Skin epidermis (tissue), 12 donors: ENCODE results near the gene TLX1.
"Not testable (repeated sequence)": the region's sequence is repeated elsewhere in the genome, so short reads cannot be mapped to it uniquely, and the experiment has no call there.

Experiments
- H3K27ac ChIP-seq, 21 experiments: fragments of 200-600 bp; sonication (generic) in 11 of 21; one replicate each; pipeline ENCODE4 v1.5.0; 2020; ENCODE audit warnings: mild to moderate bottlenecking in 3 of 21, inconsistent platforms in 2 of 21, moderate library complexity in 2 of 21
- H3K4me3 ChIP-seq, 7 experiments: fragments of 200-600 bp; sonication (generic) in 2 of 7; one replicate each; pipeline ENCODE4 v1.5.0; 2020; ENCODE audit warnings: inconsistent platforms in 2 of 7, mild to moderate bottlenecking in 2 of 7, moderate library complexity in 1 of 7

The TLX1 gene

DNA sequence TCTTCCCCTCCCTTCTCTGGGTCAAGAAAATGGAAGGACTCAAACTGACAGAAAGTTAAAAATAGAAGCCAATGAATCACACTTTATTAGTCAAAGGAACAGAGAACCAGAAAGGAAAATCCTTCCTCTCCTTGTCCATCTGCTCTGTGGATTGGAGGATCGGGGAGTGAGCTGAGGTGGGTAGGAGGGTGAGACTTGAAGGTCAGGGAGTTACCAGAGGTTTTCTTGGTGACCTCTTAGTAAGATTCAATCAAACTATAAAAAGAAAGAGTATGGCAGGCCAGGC, 12.2 kb downstream of the TLX1 start:
- Histone ChIP-seq H3K4me3 (no peak overlapping the region), H3K27ac (no peak overlapping the region)

DNA sequence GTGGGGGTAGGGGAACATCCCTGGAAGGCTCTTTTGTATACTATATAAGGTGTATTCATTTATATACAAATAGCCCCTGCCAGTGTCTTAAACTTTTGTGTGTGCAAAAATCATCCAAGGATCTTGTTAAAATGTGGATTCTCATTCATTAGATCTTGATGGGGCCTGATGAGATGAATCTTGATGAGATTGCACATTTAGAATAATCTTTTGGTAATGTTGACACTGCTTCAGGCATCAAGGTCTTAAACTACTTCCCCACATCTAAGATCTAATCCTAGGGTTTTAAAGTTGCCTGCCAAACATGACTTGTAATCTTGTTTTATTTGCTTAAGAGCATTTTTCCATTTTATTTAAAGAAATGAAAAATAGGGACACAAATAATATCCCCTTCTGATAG, 13.0 kb downstream of the TLX1 start:
- Histone ChIP-seq H3K4me3 (no peak overlapping the region), H3K27ac (no peak overlapping the region)

DNA sequence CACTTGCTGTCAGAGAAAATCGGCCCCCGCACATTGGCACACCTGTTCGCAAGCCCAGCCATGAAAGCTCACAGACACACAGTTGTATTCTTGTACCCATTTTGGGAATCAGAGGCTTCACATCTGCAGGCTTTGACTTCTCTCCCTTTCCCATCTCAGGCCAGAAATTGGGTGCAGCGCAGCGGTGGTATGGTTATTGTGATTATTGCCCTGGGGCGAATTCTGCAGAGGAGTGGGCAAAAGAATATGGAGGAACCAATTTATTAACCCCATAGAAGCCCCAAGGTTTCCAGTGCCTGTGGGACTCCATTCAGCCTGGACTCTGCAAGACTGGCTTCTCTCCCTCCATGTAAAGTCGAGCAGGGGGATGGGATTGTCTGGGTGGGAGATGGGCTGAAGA, 14.0 kb downstream of the TLX1 start:
- Histone ChIP-seq H3K4me3 (no peak overlapping the region), H3K27ac (no peak overlapping the region)

DNA sequence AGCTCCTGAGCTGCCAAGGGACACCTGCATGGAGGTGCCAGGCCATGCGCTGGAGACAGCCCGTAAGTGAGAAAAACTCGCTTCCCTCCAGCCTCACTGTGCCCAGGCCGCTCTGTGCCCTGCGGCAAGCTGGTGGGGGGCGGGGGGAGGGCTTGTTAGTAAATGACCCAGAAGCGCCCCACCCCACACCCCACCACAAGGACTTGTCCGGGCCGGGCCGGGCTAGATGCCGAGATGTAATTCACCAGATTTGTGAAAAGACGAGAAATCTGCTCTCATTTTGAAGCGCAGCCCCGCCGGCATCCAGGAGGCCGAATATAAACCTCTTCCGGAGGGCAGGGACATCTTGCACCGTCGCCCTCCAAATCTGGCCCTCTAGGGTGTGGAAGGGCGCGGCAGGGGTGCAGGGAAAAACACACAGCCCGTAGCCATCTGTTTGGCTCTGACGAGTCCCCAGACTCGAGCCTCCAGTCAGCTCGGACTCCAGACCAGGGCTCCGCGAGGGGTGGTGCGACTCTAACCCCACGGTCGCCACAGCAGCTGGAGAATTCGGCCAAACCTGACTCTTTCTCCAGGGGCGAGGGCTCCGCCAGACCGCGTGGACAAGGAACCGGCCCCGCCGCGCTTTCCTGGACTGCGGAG, 14.8 kb downstream of the TLX1 start:
- Histone ChIP-seq H3K4me3 (no peak overlapping the region), H3K27ac (no peak overlapping the region)

DNA sequence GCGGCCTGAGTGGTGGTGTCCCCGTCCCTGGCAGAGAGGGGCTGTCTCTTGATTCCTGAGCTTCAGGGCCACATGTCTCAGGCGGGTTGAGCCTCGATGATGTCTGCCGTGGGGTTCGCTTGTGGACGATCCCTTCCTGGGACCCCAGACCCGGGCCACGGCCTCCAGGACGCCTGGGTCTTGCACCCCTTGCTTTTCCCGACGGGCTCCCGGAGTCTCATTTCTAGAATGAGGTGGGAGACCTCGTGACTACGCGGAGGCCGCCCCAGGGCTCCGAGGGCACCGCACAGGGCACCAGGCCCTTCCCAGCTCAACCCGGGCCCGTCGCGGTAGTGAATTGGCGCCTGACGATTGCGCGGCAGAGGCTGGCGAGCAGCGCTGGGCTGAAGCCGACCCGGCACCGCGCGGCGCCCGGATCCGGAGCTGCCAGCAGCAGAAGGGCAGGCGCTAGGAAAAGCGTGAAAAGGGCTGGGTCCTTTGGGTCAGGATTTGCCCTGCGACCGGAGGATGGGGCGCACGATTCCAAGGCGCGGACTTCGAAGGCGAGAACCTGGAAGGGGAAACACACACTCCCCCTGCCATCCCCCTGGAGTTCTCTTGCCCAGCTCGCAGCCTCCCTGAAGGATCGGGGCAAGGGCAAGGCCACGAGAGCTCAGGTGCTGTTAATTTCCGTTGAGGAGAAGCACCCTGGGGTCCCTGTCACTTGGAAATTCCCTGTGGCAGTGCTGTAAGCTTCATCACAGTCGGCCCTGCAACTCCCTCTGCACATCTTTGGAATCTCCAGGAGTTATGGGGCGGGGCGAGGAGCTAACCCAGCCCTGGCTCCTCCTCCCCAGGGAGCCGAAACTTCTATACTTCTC, 15.5 kb downstream of the TLX1 start:
- Histone ChIP-seq H3K27ac (no peak overlapping the region), H3K4me3 (no peak overlapping the region)

DNA sequence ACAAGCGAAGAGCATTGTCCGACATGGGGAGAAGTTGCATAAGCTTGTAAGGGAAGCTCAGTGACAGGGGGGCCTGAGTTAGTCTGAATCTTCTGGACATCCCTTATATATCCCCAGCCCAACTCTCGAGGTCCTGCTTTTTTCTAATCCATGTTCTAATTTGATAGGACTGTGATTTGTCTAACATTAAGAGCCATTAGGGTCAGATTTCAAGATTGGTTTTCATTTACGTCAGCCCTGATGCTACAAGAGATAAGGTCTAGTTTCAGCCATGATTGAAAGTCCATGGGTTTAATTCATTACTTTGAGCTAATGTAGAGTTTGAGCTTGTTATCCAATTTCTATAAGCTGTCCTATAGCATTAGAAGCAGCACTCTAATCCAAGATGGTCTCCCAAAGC, 20.3 kb downstream of the TLX1 start:
- Histone ChIP-seq H3K27ac (no peak overlapping the region), H3K4me3 (no peak overlapping the region)

DNA sequence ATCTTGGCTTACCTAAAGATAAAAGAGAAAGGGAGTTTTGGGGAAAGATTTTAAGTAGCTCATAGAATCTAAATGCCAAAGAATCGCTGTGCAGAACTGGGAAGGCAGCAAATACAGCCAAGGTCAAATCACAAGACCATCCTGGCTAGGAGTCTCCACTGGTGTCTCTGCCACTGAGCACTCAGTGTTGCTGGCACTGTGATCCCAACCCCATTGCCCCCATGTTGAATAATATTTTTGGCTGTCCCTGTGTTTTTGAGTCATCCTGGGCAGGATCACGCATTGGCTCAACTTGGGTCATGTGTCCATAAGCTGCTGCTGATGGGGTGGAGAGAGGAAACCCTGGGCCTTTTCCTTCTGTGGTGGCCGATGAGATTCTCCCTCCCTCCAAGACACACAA, 21.2 kb downstream of the TLX1 start:
- H3K27ac ChIP-seq, result no peak overlapping the region
- H3K4me3 ChIP-seq, result no peak overlapping the region

DNA sequence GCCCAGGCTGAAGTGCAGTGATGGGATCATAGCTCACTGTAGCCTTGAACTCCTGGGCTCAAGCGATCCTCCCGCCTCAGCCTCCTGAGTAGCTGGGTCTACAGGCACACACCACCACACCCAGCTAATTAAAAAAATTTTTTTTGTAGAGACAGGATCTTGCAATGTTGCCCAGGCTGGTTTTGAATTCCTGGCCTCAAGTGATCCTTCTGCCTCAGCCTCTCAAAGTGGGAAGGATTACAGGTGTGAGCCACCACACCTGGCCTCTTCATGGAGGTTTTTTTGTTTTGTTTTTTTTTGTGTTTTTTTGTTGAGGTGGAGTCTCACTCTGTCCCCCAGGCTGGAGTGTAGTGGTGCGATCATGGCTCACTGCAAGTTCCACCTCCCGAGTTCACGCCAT, 23.4 kb downstream of the TLX1 start:
- not testable (repeated sequence) for H3K4me3 ChIP-seq, H3K27ac ChIP-seq

DNA sequence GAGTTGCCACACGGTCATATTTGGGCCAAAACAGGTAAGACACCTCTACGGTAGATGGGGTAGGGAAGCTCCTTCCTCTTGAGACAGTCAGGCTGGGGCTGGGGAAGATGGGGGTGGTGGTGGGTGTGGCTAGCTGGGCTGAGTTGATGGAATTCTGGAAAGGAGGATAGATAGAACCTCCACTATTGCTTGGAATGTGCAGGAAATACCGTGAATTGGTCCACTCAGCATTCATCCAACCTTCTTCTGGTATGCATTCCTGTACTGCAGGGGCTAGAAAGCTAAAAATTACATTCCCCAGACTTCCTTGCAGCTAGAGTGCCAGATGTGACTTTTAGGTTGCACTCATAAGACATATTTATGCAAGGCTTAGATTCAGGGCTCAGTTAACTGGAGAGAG, 24.8 kb downstream of the TLX1 start:
- Histone ChIP-seq H3K27ac (no peak overlapping the region), H3K4me3 (no peak overlapping the region)

DNA sequence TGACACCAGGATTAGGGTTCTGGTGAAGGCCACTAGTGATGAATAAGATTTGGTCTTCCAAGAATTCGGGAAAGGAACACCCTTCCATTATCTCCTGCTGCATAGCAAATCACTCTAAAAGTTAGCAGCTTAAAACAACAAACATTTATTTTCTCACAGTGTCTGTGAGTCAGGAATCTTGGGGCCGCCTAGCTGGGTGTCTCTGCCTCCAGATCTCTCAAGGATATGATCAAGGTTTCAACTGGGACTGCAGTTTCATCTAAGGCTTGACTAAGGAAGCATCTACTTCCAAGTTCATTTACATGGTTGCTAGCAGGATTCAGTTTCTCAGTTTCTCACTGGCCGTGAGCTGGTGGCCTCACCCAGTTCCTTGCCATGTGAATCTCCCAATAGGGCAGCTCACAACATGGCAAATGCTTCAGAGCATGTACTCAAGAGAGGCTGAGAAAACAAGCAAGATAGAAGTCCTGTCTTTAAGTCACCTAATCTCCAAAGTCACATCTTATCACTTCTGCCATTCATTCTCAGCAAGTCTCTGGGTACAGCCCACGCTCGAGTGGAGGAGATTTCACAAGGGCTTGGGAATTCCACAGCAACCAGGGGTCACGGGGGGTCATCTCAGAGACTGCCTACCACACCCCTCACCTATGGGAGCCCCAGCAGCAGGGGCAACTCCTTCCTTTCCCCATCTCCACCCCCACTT, 26.8 kb downstream of the TLX1 start:
- Histone ChIP-seq H3K4me3 (no peak overlapping the region), H3K27ac (no peak overlapping the region)

DNA sequence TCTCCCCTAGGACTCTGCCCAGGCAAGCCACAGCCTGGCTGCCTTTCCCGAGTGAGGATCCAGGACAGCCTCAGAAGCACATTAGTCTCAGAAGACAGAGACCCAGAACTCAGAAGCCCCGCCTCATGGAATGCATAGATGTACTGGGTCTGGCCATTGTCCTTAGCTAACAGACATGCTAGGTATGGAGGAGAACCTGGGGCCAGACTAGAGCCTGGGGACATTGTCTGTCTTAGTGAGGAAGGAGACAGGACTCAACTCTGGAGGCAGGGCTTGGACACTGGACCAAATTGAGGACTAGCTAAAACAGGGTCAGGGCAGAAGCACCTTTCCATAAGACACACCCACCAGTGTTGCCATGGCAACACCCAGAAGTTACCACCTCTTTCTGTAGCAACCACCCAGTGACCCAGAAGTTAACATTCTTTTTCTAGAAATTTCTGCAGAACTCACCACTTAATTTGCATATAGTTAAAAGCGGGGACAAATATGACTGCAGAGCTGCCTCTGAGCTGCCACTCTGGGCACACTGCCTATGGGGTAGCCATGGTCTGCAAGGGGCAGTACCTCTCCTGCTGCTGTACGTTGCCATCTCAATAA, 27.5 kb downstream of the TLX1 start:
- no peak overlapping the region for H3K4me3 ChIP-seq

DNA sequence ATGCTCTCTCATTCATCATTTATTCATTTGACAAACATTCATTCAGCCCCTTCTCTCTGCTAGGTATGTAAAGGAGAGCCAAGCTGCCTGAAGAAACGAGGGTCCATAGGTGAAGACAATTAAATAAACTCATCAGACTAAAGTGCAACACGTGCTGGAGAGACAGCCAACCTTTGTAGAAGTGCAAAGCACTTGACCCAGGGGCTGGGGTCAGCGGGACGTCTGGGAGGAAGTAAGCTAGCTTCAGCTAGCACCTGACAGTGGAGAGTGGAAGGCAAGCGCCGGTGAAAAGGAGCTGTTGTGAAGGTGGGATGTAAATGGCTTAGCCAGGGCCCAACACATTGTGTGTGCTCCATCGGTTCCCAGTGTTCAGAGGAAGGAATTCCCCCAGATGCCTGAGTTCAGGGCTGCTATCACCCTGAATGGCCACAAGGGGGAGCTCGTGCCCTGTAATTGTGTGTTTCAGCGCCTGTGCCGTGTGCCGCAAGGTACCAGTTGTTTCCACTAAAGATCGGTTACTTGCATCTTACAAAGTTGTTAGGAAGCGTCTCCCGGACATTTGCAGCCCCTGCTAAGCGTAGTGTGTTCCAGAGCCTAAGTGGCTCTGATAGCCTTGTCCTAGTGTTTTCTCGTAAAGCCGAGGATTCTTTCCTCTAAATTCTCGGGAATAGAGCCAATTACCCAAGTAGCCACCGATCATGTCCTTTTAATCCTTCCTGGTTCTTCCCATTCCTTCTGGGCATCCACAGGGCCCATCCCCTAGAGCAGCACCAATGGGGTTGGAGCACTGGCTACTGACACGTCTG, 30.6 kb downstream of the TLX1 start:
- Histone ChIP-seq H3K4me3 (no peak overlapping the region), H3K27ac (no peak overlapping the region)

More for the DNA sequence above, 27.5 kb downstream of the TLX1 start:
- no peak overlapping the region for H3K27ac ChIP-seq

DNA sequence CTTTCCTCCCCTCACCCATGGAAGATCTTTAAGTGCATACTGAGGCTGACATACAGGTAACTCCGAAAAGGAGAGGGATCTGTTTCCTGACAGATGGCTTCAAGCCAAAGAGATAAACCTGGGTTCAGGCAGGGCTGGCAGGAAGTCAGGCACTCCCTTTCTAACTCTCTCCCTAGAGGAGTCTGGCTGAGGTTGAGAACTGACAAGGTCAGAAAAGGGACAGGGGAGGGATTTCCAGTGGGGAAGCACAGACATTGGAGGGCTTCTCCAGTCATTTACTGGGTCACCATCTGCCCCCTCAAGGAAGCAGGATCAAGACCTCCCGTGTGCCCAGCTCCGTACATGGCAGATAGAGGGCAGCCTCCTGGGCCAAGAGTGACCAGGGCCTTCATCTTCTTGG, 31.6 kb downstream of the TLX1 start:
- H3K4me3 ChIP-seq, result no peak overlapping the region
- no peak overlapping the region for H3K27ac ChIP-seq

DNA sequence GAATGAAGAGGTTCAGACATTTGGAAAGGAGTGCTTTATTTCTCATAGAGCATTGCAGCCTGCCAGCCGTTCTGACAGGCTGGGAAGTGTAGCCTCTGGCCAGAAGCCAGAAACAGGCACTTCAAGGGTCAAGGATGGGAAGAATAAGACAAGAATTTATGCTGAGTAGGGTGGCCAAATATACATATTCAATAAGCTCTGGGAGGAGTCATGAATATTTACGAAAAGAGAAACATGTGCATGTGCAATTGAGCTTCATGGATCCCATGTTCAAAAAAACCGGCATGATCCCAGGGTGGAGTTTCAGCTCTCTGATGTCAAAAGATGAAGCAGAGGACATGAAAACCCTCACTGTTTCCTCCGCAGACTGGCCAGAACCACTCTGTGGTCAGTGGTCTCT, 32.9 kb downstream of the TLX1 start:
- no peak overlapping the region for H3K27ac ChIP-seq

DNA sequence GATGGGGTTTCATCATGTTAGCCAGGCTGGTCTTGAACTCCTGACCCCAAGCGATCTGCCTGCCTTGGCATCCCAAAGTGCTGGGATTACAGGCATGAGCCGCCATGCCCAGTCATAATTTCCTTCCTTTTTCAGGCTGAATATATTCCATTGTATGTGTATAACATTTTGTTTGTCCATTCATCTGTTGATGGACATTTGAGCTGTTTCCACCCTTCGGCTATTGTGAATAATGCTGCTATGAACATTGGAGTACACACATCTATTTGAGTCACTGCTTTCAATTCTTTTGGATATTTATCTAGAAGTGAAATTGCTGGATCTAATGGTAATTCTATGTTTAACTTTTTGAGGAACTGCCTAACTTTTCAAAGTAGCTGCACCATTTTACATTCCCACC, 34.6 kb downstream of the TLX1 start:
- Histone ChIP-seq H3K27ac (no peak overlapping the region), H3K4me3 (no peak overlapping the region)

More for the DNA sequence above, 32.9 kb downstream of the TLX1 start:
- H3K4me3 ChIP-seq, result no peak overlapping the region

DNA sequence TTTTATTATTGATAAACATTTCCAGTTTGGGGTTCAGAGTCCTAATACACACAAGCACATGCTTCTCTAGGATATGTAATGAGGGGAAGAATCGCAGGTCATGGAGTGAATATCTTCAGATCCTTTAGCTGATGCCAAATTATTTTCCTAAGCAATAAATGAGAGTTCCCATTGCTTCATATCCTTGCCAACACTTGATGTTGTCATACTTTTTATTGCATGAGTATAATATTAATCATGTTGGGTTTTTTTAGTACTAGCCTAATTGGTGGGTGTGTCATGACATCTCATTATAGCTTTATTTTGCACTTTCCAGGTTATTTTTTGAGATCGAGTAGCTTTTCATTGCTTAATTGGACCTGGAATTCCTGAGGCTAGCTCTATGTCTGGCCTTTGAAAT, 35.3 kb downstream of the TLX1 start:
- no peak overlapping the region for H3K27ac ChIP-seq

DNA sequence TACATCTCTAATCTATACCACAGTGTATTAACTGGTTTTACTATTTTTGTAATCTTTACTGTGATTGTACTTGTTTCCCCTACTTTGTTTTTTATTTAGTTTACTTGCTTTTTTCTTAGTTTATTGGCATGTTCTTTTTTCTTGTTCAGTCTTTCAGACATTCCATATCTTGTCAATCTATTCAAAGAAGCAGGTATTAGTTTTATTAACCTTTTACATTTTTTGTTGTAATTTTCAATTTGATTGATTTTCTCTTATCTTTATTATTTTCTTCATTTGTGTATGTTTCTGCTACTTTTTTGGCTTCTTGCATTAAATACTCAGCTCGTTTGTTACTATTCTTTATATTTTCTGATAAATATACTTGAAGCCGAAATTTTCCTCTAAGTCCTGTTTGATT, 41.6 kb downstream of the TLX1 start:
- Histone ChIP-seq H3K27ac (no peak overlapping the region), H3K4me3 (no peak overlapping the region)

More for the DNA sequence above, 35.3 kb downstream of the TLX1 start:
- H3K4me3 ChIP-seq, result no peak overlapping the region

DNA sequence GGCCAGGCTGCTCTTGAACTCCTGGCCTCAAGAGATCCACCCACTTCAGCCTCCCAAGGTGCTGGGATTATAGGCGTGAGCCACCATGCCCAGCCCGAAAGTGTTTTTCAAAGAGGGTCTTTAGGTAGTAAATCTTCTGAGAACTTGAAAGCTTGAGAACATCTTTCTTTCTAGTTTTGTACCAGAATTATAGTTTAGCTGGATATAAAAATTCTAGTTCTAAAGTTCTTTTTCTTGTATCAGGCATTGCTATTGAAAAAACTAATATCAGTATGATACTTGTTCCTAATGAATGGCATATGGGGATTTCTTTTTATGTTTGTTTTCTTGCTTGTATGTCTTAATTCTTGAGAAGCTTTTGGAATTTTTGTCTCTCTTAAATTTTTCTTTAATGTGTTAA, 43.2 kb downstream of the TLX1 start:
- Histone ChIP-seq H3K4me3 (no peak overlapping the region), H3K27ac (no peak overlapping the region)

DNA sequence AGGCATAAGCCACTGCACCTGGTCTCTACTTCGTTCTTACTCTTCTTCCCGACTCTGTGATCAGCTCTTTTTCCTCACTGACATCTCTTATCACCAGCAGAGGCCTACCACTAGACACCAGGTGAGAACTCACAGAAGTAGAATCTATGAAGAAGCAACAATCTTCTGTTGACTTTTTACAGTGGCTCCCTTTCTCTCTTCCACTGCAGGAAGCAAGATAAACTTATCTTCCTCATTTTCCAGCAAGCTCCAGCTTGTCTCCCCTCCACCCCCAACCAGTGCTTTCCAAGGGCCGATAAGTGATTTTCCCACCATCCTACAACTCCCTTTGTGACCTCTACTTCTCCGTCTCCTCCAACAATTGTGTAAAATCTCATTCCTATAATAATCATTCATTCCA, 45.5 kb downstream of the TLX1 start:
- H3K27ac ChIP-seq, result no peak overlapping the region
- H3K4me3 ChIP-seq, result no peak overlapping the region

DNA sequence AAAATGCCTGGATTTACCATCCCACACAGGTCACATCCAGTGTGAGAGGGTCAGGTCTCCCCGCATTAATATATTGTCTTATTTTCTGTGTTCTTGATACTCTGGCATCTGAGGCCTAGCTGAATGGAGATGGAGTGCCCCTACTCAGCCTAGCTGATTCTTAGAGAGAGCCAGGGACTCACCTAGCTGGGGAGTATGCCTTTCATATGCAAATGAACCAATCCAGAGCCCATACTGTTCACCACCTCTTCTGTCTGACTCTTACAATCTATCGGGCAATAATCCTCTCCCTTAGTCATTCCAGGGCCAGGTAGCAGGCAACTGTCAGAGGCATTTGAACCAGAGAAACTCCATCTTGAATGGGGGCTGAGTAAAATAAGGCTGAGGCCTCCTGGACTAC, 51.8 kb downstream of the TLX1 start:
- Histone ChIP-seq H3K4me3 (no peak overlapping the region), H3K27ac (no peak overlapping the region)
